HG03520 (cell line): ENCODE measurements around the gene MEGF9.

ENCODE experiments used
- ATAC-seq: cut with Tn5 transposase; IDR thresholded peaks from one replicate; pipeline ENCODE4 v1.9.1; 2021; ENCODE audit warnings: mild to moderate bottlenecking, moderate library complexity; ENCODE audit not compliant: unreplicated experiment

Gene MEGF9

DNA sequence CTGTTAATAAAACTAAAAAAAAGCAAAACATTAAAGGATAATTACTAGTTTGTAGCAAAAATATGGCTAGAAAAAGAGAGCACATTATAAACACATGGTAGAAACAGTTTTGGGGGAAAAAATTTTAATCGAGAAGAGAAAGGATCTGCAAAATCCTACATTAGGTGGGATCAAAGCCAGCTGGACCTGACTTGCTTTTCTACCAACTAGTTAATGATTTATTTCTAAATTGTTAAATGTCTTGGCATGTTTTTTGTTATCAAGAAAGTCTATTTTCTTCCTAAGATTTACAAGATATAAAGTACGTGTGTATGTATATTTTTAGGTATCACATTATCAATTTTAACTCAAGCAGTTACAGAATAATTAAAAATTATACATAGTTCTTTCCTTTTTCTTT lies 87.2 kb downstream of the MEGF9 start:
- ATAC-seq = no peak

DNA sequence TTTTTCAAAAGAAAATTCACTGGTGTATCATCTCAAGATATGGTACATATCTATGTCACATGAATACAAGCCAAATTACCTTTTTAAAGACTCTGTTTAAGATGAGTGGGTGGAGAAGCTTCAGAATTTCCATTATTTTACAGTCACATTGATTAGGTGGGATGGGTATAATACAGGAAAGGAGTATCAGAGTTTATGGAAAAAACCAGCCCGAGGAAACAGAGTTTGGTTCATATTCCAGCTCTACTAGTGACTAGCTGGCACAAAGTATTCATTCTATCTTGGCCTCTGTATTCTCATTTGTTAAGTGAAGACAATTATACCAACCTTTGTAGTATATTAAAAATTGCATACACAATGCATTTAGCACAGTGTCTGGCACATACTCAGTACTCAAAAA lies 87.8 kb downstream of the MEGF9 start:
- ATAC-seq = no peak

DNA sequence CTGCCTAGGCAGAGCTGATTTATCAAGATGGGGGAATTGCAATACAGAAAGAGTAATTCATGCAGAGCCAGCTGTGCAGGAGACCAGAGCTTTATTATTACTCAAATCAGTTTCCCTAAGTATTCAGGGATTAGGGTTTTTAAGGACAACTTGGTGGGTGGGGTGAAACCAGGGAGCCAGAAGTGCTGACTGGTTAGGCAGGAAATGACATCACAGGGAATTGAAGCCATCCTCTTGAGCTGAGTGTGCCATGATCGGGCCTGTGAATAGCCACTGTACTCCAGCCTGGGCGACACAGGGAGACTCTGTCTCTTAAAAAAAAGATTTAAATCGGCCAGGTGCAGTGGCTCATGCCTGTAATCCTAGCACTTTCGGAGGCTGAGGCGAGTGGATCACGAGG lies 89.0 kb downstream of the MEGF9 start:
- ATAC-seq = no peak

DNA sequence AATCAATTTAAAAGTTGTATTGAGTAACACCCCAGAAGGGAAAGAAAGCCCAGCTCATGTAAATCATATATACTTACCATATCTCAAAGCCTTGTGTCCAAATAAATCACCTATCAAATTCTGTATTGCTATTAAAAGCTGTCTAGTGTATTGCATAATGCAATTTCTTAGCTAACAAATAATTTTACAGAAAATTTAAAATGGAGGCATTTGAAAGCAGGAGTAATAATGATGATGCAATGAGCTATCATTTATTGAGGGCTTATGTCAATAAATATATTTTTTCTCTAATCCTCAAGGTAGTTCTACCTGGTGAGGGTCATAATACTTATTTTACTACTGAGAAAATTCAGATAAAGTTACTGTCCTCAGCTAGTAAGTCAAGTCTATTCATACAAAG lies 91.5 kb downstream of the MEGF9 start:
- no peak for ATAC-seq

DNA sequence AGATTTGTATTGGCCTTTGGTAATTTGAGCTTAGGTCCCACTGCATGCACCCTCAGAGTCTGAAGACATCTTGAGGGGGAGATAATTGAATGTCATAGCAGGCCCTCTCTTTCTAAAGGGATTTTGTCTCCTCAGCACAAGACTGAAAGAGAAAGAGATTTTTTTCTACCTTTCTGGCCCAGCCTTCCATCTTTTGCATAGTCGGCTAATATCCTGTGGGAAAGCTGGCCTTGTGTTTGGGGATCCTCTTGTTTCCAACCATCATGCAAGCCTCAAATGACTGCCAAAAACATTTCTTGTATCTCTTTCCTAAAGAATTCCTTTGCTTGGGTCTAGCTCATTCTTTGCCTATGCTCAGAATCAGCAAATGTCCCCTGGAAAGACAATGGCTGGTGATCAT lies 92.3 kb downstream of the MEGF9 start:
- no peak for ATAC-seq

DNA sequence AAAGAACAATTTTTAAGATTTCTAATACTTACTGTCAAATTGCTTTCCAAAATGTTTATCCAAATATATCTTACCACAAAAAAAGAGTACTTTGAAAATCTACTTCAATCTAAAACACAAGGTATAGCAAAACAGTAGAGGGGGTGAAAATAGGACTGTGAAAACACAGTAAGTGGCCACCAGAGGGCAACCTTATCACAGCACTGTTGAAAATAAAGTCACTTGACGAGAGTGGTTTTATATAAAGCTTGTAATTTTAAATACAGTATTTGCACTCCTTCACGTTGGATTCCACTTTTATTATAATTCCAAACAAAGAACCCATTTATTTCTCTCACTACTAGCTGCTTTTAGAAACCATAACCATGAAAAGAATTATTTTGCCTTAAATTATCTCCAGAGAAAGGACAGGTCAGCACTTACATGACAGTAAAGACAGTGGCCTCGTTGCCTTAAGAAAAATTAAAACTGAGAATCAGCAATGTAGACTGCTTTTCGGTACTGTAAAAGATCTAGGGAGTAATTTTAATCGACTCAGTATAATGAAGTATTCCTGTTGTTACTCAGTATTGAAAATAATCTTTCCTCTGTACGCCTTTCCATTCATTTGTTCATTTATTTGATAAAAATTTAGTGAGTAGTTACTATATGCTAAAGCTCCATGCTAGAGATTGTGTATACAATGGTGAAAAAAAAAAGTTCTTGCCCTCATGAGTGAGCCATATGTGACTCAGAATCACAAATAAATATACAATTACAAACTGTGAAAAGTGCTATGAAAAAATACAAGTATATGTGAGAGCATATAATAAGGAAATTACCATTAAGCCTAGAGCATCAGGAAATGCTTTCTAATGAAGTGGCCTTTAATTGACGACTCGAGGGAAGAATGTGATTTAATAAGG lies 94.3 kb downstream of the MEGF9 start:
- ATAC-seq = peak; percentile 43

DNA sequence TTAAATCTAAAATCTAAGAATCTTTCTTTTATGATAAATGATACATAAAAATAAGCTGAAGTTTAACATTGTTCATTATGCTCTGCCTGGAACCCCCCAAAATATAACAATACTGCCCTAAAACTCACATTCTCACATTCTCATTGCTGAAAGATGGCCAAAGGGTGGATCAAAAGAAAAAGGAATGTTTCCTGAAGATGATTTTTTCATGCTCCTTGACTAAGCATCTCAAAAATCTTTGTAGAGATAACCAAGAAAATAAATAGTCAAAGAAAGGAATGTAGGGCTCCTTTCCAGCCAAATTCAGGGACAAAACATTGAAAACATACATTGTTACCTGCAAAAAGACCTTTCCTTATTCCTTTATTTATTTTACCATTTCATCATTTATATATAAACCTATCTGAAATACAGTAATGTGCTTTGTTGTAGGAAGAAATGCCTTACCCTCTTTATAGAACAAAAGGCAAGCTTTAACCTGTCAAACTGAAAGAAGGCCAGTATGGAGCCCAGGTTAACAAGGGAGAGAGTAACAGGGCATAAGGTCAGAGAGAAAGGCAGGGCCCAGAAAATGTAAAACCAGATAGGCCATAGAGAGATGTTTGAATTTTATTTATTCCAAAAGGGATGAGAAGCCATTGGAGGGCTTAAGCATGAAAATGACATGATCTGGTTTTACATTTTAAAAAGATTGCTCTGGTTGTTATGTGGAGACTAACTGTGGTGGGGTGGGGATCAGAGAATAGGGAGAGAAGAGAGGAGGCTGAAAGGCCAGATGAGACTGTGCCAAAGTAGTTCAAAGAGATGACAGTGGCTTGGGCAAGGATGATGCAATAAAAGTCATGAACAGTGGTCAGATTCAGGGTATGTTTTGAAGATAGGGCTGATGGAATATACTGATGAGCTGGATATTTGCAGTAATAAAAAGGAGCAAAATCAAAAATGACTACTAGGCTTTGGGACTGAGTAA lies 97.0 kb downstream of the MEGF9 start:
- ATAC-seq = no peak

DNA sequence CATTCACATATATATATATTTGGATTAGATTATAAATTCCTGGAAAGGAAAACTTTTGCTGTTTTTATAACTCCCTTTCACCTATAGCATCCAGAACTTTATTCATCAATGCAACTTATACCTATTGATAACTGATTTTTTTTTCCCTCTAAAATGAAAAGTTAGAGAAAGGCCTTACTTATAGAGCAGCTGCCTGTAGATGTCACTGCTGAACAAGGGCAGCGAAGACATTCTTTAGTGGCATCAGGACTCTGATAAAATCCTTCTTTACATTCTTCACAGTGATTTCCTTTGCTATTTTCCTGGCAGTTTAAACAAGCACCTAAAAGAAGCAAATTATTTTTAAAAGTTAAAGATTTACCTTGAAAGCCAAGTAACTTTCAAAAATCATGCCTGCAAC lies 102.1 kb downstream of the MEGF9 start:
- no peak for ATAC-seq

DNA sequence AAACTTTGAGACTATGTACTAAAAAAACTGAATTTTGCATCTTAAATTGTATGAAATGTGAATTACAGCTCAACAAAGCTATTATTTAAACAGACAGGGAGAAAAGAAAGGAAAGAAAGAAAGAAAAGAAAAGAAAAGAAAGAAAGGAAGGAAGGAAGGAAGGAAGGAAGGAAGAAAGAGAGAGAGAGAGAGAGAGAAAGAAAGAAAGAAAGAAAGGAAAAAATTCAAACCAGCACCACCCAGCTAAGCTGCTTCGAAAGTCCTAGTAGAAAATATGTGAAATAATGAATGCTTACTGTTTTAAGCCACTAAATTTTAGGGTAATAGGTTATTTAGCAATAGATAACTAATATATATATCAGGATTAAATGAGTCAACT lies 102.6 kb downstream of the MEGF9 start:
- no peak for ATAC-seq

DNA sequence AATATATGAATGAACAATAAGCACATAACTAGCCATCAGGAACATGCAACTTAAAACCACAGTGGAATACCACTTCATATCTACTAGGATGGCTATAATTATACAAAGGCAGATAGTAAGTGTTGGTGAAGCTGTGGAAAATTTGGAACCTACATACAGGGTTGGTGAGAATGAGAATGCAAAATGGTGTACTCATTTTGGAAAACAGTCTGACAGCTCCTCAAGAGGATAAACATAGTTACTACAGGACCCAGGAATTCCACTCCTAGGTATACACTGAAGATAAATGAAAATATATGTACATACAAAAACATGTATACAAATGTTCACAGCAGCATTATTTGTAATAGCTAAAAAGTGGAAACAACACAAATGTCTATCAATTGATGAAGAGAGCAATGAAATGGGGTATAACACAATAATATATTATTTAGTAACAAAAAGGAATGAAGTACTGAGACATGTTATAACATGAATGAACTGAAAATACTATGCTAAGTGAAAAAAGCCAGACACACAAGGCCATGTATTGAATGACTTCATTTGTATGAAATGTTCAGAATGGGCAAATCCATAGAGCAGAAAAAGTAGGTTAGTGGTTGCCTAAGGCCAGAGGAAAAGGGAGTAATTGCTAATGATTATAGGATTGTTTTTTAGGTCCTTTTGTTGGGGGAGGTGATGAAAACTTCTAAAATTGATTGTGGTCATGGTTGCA lies 103.1 kb downstream of the MEGF9 start:
- ATAC-seq = no peak

DNA sequence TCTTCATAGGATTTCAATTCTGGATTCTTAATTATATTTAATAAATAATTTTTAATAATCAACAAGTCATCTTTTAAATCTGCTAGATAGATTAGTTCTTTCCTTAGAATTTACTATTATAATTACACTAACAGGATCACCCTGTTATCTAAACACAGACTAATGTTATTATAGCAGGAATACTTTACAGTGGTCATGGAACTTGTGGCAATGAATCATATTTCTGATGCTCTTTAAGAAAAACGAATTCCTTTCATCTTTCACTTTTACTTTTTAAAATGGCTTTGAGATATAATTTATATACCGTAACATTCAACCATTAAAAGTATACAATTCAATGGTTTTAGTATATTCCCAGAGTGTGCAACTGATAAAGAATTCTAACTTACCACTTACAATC lies 104.6 kb downstream of the MEGF9 start:
- no peak for ATAC-seq

DNA sequence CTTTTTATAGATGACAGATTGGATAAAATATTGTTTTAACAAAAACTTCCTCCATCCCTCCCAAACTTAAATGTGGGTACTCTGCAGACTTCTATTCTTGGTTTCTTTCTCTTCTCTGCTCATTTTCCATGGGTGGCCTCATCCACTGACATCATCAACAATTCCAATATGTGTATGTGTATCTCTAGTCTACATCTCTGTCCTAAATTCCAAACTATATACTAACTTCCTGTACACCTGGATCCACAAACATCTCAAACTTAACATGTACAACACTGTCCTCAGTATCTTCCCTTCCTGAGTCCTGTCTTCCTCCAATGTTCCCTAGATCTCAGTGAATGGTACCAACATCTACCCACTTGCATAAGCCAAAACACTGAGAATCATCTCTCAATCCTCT lies 105.8 kb downstream of the MEGF9 start:
- ATAC-seq = no peak

DNA sequence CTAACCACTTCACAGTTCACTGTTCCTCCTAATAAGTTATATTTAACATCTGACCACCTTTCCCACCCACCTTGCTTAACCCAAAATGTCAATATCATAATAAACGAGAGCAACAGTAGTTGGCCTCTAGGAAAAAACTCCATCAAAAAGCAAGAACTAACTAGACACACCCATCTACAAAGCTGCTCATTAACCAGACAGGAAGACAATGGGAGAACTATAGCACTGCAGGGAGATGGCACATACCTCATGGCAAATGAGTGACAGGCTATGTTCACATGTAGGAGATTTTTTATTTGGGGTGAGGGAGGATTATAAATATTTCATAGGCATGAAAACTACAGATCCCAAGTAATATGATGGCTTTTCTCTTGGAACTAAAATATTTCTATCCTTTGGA lies 110.7 kb downstream of the MEGF9 start:
- no peak for ATAC-seq

DNA sequence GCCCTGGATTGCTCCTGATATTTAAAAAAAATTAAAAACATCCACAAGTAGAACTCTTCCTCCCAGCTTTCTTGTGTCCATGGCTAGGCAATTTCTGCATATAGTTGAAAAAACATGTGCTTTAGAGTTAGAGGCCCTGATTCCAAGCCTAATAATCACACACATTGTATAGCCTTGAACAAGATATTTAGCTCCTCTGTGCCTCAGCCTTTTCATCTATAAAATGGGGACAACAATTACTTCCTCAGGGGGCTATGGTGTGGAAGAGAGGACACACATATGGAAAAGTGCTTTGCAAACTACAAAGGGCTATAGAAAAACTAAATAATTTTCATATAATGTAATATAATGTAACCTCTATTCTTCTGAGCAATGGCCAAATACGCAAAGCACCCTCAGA lies 111.3 kb downstream of the MEGF9 start:
- ATAC-seq = no peak

DNA sequence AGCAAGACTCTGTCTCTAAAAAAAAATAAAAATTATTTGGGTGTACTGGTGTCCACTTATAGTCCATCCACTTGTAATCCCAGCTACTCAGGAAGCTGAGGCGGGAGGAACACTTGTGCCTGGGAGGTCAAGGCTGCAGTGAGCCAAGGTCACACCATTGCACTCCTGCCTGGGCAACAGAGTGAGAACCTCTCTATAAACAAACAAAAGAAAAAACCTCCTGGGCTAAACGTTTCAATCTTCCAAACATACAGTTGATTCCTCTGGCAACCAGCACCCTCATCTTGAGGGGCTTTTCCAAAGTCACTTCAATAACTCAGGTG lies 120.4 kb downstream of the MEGF9 start:
- no peak for ATAC-seq

DNA sequence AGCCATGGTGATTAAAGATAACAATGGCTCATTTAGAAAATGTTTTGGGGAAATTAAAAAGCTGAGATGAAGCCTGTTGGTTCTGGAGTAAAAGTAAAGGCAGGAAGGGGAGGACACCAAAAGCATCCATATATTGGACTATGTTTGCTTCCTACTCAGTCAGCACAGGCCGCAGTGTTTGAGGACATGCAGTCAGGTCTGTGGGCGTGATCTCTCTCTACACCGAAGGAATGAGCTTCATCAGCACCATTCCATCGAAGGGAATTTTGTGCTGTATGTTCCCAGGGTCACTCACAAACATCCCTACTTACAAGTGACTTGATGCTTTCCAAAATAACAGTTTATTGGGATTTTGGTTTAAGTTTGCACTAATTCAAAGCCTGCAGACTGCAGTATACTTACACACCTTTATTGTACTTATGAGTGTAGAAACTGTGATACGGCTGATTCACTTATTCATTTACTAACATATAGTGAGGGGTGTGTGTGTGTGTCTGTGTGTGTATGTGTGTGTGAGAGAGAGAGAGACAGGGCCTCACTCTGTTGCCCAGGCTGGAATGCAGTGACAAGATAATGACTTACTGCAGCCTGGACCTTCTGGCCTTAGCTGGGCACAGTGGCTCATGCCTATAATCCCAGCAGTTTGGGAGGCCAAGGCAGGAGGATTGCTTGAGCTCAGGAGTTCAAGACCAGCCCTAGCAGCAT lies 120.9 kb downstream of the MEGF9 start:
- no peak for ATAC-seq

DNA sequence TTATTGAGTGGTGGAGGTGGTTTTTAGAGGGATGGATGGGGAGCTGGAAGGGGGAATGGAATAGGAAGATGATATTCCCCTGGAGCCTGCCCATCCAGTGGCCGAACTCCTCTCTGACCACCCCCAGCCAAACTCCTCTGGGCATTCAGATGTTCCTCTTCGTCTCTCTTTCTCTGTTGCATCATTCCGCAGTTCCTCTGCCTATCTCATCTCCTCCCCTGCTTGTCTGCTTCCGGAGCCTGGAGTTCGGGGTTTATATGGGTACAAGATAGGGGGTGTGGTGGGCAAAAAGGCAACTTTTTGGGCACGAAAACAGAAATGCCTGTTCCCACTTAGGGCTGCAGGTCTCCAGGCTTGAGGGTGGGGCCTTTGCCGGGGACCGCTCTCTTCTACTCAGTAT lies 122.1 kb downstream of the MEGF9 start:
- no peak for ATAC-seq

DNA sequence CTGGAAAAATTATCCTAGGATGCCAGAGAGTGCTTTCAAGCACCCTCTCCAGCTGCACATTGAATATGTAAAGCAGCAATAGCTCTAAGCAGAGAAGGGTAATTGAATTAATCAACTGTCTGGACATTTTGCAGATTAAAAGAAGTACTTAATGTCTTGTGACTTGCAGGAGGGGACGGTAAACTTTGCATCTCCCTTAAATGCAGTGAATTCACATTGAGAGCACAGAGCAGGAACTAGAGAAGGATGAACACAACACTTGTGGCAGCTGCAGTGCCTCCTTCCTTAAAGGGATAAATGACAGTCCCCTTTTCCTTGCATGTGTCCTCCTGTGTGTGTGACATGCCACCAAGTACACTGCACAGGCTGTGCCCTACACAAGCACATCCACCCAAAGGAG lies 126.9 kb downstream of the MEGF9 start:
- no peak for ATAC-seq

DNA sequence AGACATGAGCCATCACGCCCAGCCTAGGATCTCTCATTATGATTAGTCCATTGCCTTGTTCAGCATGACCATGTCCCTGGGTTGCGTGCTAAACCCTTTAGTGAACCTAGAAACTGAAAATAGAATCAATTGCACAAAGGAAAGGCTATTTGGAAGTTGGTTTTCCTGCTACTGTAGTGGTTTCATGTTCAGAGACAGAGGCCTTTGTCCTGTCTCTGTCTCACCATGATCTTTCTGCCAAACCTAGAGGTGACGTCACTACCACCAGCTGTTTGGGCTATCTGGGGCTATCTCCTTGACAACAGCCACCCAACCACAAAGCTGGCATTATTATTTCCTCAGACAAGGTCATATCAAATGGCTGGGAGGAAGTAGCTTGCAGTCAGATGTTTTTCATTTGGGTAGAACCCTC lies 130.3 kb downstream of the MEGF9 start:
- ATAC-seq = peak; percentile 26

DNA sequence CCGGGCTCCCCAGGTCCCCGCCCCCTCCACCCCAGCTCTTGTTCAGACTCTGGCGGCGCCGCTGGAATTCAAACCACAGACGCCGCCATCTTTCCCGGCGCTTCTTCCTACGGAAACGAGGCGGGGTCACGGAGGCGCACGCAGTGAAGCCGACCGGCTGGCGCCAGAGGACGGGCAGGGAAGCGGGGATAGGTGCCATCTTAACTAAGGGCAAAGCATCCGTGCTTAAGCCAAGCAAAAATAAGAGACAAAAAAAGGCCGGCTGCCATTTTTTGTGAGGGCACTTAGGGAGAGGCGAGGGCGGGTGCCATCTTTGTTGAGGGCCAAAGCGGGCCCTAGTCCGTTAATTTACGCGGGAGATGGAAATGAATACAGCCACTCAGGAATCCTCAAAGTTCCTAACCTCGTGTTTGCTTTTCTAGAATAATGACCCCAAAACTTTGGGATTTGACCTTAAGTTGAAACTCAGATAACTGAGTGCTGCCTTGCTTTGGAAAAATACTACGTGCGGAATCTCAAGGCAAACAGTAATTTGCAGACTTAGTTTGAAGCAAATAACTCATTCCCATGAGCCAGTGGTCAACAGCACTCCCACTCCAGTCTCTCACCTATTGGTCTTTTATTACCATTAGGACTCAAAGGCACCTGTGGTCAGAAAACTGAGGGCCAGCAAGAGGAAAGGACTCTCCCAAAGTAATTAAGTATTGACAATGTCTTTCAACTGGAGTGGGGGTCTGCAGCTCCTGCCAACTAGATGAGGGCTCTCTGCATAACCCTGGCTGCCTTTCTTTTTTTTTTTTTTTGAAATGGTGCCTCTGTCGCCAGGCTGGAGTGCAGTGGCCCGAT lies 134.0 kb downstream of the MEGF9 start, which contains the start of gene CDK5RAP2:
Gene CDK5RAP2 (minus strand): TSS at position 117 of the 846 bp plus-strand sequence. CDS start 189 bp downstream, outside the sequence.
- ATAC-seq = peak; percentile 91
